IPS DF 4.7 (cell line): ENCODE results near the gene THSD4.

Experiments used
- DNase-seq: peaks from one replicate; pipeline ENCODE4 v3.0.0-alpha.2; 2013; ENCODE audit warnings: low spot score; ENCODE audit errors: extremely low read depth

THSD4 gene

DNA sequence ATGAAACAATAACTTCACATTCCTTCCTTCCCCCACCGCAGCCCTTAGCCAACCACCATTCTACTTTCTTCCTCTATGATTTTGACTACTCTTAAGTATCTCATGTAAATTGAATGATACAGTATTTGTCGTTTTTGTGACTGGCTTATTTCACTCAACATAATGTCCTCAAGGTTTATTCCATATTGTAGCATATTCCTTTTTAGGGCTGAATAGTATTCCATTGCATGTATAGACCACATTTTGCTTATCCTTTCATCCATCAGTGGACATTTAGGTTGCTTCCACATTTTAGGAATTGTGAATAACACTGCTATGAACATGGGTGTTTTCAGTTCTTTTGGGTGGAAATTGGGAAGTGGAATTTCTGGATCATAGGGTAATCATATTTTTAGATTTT, 106.1 kb downstream of the THSD4 start:
- no peak for DNase-seq

DNA sequence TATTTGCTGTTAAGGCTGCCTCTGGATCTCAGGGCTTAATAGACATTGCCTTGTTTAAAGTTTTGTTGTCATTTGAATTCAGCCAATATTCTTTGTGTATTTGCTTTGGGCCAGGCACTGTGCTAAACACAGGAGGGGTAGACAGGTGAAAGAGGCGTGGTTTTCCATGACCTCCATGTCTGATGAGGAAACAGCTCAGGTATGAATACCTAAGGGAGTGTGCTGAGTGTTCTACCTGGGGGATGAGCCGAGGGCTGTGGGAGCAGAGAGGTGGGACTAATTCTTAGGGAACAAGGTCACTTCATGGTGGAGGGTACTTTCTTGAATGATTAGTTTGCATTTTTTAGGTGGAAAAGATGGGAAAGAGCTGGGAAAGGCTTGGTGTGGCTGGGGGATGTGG, 108.2 kb downstream of the THSD4 start:
- DNase-seq, result no peak

DNA sequence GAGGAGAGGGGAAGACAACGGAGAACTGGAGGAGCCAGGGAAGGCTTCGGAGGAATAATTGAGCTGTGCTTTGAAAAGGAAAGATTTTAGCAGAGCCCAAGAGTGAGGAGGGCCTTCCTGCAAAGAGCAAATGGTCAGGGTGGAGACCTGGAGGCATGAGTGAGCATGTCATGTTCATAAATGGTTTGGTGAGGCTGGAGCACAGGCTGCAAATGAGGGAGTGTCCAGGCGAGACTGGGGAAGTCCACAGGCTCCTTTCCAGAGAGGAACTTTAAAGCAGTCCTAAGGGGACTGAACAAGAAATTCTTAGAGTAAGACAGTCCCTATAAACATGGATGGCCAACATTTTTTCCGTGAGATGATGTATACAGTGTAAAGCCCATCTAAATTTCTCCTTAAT, 108.8 kb downstream of the THSD4 start:
- DNase-seq, result no peak

DNA sequence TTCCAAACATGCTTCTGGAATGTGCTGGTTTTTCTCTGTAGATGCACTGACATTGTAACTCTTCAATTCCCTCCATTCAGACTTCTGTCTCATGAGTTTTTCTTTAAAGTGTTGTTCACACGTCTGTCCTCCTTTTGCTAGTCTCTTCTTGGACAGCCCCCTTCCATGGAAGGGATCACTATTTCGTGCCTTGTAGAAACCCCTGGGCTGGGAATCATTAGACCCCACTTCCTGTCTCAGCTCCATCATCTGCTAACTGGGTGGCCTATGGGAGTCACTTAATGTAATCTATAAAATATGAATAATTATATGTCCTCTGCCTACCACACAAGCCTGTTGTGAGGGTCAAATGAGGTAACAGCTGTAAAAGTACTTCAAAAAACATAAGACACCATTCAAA, 110.6 kb downstream of the THSD4 start:
- DNase-seq, result no peak

DNA sequence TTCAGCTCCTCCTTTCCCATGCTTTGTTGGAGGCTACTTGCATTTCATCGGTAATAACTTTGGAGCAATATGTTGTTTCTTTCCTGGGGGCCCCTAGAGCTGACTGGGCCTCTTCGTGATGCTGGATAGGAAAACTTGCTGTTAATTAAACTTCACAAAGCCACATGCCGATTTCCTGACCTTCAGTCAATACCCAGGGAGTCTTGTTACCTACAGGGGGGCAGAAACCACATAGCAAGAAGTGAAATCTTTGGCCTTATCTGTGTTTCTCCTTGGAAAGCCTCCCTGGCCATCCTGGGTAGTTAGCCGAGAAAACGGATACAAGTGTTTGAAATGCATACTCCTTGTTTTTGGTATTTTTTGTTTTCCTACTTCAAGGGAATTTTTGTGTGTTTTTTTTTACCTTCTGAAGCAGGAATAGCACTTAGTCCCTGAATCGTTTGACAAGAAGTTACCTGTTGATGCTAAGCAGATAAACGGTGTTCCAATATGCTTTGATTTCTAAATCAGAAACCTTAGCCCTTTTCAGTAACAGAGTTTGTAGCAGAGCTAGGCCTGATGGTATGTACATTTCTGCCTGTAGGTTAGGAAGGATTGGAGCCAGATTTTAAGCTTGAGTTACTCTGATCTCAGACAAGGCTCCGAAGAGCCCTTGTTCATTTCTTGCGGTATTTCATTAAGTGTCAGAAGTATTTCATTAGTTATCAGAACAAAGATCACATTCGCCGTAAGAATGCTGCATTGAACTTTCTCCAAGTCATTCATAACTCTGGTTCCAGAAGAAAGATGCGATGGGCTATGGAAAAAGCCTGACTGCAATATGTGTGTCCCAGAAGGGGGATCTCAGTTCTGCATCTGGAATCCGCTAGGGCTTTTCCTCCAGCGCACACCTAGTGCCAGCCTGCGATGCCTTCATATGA, 111.5 kb downstream of the THSD4 start:
- DNase-seq, result no peak

DNA sequence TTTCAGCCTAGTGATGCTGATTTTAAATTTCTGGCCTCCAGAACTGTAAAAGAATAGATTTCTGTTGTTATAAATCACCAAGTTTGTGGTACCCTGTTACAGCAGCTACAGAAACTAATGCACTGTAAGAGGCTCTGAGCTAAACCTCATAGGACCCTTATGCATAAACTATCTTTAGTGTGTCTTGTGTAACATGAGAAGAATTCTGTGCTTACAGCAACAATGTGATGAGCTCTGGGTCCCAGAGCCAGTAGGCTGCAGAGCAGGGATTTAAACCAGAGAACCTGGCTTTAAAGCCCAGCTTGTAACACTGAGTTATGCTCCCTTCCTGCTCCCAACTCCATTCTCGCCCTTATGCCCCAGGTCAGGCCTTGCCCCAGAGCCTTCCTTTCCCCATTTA, 113.1 kb downstream of the THSD4 start:
- no peak for DNase-seq

DNA sequence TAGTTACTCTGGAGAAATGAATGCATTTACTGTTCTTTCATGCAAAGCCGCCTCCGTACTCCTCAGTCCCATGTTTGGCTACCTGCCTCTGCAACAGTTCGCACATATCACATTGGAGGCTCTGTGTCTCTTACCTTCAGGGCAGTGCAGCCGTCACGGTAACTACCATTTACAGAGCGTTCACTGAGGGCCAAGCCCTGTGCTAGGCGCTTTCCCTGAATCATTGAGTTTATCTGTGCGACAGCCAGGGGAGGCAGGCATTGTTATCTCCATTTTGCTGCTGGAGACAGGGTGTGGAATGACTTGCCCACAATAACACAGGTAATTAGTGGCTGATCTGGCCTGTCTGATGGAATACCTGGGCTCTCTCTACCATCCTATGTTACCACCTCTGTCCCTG, 115.0 kb downstream of the THSD4 start:
- no peak for DNase-seq

DNA sequence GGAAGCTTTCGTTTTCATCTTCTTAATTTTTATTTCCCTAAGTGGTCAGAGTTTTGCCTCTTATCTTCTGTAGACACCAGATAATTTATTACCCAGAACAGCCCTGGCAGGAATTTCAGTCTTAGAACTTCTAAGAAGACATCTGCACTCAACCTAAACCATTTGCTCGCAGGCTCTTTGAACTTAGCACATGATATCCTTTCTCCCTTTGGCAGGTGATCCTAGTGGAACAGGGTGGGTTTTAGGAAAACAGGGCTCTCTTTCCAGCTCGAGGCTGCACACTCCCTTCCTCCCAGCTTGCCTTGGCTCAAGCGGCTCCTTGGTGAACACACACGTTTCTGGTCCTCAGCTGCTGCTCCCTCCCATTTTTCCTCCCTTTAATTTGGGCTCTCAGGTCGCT, 116.5 kb downstream of the THSD4 start:
- DNase-seq, result no peak

DNA sequence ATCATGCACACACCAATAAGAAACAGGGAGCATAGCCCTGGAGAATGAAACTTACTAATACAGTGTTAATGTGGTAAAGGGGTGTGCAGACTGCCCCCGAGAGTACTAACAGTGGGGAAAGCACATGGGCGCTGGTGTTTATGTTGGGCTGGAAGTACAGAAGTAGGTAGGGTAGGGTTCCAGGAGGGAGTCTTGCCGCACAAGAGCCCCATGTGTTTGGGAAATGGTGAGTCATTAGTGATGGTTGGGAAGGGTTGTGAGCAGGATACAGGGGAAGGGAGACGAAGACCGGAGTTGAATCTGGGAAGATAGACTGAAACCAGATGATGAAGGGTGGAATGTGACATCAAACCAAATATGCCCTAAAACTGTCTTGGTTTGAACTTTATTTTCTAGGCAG, 117.1 kb downstream of the THSD4 start:
- DNase-seq, result no peak

DNA sequence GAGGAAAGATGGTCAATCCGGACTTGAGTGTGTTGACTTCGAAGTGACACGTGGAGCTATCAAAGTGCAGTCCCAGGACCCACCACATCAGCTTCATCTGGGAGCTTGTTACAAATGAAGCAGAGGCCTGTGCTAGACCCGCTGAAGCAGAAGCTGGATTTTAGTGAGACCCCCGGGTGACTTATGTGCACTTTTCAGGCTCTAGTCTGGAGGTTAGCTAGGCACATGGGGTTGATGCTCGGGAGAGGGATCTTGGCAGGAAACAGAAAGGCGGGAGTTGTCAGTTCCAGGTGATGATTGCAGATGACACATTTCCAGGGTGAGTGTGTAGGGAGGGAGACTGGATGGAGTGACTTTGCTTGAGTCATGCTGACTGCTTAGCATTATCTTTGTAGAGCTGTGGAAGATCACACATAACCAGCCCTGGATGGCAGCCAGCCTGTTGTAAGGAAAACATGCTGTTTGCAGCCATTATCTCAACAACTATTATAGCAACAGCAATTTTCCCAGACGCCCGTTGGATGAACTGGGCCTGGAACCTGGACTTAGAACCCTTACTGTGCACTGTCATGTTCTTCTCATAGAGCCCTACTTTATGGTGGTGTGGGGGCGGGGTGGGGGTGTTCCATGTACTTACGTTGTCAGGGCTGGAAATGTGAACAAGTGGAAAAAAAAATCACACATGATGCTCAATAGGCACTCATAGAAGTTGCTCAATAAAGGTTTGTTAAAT, 122.4 kb downstream of the THSD4 start:
- DNase-seq, result no peak

DNA sequence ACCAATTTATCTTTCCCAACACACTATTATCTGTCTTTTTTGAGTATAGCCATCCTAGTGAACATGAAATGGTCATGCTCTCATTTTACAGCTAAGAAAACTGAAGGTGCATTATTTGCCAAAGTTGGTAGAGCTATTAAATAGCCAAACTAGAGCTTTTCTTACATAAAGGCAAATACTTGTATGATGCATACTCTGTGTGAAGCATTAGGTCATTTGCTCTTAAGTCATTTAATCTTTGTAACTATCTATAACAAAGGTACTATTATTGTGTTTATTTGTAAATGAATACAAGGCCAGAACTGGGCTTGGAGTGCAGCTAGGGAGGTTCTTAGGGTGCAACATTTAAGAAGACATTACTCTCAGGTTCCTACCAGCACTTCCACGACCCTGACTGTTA, 123.7 kb downstream of the THSD4 start:
- no peak for DNase-seq

DNA sequence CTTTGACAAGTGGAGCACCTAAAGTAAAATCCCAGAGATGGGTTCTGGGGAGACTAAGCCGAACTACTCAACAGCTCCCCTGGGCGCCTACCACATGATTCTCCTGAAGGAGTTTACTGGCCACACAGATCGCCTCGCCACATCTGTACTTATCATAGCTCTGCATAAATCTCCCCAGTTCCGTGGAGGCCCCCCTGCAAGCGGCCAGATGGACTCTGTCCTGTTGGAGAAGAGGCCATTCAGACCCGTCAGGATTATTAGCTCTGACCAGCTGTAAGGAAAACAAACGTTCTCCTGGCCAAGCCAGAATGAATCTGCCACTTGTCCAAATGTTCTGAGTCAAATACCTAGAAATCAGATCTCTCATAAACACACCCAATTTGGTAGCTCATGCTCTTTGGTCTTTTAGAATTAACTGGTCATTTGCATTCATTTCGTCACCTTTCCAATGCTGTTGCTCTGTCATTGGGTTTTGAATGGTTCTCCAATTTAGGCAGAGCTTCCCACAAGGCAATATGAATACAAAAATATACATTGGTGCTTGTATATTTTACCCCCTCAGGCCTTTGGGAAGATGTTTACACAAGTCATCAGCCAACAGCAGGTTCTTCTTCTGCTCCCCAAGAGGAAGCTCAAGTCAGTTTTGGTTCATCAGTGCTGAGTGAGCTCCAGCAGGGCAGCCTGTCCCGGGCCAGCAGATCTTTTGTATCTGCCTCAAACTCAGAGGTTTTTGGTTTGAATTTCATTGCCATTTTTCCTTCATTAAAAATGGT, 124.5 kb downstream of the THSD4 start:
- no peak for DNase-seq

DNA sequence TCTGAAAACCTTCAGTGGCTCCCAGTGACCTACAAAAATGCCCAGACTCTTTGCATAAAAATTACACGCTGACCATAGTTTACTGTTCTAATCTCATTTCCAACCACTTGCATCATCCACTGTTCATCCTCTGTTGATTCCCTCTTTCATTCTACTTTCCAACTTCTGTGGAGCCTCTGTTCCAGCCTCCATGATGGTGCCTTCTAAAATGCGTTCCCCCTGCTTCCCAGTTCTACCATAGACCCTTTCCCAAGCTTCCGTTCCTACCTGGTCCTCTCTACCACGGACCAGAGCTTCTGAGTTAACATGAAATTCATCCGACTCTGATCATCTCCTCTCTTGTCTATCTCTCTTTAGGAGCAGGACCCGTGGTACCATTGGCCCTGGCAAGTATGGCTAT, 127.0 kb downstream of the THSD4 start:
- DNase-seq, result no peak

DNA sequence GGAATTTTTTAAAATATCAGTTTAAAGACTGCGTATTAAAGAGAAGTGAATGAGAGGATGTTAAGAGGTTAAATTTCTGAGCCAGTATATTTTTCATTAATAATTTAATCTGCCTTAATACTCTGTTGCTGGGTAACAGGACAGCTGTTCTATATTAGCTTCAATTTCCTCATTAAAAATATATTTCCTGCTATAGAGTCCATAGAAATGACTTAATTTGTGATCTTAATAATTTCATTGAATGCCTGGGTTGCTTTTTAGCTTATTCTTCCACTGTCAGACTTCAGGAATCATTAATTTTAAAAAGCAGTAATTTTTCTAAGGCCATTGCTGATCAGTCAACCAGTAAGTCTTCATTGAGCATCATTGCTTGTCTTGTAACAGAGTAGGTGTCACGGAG, 129.0 kb downstream of the THSD4 start:
- no peak for DNase-seq

DNA sequence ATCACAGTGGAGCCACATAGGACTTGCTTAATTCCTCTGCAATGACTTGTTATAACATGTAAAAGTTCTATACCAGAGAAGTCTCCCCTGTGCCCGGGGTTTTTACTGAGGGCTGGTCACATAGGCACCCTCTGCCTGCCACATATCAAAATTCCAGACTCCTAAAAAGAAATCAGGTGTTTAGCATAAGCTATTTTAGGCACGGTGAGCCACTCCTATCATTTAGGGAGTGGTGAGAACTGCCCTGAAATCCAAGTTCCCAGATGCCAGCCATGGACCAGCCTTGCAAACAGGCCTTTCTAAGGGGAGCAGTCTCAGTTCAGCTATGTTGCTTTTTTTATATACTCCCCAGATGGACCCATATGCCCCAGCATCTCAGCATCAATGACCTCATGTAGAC, 130.3 kb downstream of the THSD4 start:
- no peak for DNase-seq

DNA sequence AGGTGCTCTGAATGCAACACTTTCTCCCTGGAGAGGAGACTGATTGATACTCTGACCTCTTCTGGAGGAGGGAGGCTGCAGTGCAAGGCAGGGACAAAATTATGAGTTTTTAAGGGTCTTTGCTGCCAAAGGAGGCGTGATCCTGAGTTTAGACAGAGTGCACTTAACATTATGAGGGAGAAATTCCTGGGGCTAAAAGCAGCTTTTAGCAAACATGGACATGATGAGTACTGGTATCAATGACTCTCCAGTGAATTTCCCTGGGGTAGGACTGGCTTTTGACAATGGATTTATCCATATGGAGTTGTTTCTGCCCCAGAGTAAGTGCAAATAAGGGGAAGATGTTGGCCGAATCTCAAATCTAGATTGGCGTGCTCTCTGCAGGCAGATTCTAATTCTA, 133.1 kb downstream of the THSD4 start:
- DNase-seq, result no peak

DNA sequence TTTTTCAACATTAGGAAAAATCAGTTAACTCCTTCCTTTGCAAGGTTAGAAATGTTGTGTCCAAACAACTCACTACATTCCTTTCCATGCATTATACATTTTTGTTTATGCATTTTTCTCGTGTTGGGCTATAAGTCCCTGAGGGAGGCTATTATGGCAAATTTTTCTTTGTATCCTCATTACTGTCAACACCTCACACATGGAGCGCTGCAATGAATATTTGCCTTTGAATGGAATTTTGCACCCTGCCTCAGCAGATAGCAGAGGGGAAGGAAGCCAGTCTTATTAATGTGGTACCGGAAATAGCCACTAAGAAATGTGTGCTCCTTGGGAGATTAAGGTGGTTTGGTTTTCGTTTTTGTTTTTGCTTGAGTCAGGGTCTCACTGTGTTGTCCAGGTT, 134.7 kb downstream of the THSD4 start:
- no peak for DNase-seq

DNA sequence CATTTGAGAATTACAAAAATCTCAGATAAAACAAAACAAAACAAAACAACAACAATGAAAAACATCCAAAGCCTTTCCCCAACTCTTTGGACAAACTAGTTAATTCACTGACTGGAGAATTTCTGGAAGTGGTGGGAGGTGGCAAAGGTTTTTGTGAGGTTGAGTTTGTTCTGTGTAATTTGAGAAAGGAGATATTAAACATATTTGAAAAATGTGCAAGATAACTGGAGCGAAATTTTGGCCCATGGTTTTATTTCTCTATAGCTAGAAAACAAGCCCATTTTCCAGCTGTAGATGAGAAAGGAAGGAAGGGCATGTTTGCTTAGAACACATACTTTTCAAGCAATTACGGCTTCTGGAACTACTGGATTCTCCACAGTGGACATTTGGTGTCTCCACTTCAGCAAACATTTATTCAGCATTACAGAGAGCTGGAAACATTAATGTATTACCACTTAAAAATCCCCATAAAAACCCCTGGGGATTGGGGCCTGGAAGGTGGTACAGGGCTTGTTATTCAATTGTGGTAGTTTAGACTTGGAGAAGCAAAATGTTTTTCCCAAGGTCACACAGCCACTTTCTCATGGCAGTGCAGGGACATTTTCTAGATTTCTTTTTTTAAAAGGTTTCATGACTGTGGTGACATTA, 135.8 kb downstream of the THSD4 start:
- no peak for DNase-seq

DNA sequence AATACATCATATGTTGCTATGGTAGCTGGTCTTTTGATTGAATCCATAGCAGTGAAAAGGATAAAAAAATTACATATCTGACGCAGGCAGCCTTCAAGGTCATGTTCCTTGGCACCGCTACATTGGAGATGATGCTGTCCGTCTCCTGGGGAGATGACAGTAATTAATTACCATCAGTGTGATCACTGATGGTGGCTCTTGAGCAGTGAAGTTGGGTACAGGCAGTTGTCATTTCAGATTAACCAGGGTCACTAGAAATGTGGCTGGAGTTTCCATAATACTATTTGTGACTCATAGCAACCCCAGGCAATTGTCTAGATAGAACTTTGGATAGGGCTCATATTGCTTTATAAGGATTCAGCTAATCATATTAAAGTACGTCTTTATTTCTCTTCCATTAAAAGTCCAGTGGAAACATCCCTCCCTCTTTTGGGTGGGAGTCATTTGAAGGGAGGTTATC, 136.3 kb downstream of the THSD4 start:
- no peak for DNase-seq

DNA sequence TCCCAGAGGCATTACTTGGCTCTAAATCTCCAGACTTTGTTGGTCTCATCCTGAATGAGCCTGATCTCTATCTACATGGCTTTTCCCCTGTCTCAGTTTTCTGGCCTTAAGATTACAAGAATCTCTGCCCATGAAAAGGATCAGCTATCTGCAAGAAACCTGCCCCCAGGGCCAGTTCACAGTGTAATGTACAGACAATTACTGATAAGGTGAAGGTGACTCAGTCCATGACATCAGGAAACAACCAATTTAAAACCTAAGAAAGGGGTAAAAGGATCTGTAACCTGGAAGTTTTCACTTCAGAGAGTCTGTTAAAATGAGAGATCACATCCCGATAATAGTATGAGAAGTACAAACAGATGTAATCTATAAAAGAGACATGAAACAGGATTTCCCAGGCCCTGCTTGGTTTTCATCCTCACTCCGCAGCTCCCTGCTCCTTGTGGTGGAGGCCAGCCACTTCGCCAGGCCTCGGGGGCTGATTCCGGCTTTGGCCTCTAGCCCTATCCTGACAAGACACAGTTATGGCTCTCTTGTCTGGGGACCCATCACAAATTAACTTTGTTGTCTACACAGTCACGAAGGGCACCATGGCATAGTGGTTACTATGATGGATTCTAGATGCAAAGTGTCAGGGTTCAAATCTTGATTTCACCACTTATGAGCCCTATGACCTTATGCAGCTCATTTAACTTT, 136.9 kb downstream of the THSD4 start:
- DNase-seq, result no peak

DNA sequence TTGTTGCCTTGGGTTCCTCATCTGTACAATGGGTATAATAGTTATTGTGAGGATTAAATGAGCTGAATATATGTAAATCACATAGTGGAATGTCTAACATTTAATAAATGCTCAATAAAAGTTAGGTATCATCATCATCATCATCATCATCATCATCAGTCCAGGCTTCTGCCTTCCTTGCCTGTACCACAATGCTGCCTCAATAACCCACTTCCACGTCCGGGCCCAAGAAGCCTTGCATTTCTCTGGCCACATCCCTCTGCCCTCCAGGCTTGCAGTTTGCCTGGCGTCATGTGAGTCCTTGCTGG, 137.4 kb downstream of the THSD4 start:
- no peak for DNase-seq
